Activated T-cell treated with anti-CD3 and anti-CD28 coated beads for 1 hour (primary cell): ENCODE data around the gene KLHL6.

Experiments used
- DNase-seq: peaks from one replicate; pipeline ENCODE4 v3.0.0-alpha.2; 2020; ENCODE audit warnings: low read depth

The KLHL6 gene

DNA sequence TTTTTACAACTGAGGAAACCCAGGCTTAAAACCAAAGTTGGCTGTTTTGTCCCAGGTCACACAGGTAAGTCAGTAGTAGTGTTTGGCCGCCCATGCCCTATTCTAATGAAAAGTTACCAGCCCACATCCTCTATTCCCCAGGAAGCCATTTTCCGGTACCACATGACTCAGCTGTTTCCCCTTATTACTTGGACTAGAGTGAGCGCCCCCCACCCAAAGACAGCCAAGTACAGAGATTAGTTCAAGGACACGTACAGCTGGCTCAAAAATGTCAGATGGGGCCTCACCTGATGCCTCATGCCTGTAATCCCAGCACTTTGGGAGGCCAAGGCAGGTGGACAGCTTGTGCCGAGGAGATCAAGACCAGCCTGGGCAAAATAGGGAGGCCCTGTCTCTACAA is 8.5 kb upstream of the KLHL6 start:
- no peak for DNase-seq

DNA sequence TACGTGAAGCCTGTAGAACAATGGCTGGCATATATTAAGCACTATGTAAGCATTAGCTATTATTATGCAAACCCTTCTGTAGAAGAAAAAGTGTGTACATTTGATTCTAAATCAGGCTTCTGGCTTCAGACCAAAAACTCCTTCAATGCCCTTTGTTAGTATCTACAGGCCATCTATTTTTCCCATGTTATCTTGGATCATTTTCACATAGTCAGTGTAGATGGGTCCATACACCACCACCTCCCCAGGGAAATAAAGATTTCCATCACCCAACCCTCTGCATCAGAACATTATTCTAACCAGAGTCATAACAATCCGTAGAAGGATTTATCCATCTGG is 8.0 kb upstream of the KLHL6 start:
- DNase-seq, result no peak

DNA sequence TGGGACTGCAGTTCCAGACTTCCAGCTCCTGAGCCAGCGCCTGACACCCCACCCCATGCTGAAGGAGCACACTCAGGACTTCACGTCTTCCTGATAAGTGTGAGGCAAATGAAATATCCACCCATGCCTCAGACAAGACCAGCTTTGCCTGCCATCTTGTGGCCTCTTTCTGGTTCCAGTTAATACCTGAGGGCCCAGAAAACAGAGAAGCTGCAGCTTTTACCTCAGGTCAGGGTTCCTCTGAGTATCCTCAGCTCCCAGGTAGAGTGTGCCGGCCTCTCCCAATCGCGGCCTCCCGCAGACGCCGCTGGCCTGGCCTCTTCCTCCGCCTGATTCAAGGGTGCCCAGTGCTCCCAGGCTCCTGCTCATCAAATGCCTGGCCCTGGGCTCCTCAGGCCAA is 5.1 kb upstream of the KLHL6 start:
- DNase-seq, result no peak

DNA sequence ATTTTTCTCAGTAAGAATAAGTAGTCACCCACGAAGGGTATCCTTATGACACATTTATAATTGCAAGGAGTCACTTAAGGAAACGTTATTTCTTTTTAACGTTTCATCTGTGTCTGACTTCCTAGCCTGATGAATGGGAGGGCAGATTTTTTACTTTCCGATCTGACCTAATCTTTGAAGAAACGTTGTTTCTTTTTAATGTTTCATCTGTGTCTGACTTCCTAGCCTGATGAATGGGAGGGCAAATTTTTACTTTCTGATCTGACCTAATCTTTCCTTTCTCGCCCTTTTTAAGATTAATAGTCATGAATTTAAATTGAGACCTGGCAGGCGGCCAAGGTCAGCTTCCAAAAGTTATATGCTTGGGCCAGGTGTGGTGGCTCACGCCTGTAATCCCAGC is 3.0 kb upstream of the KLHL6 start:
- no peak for DNase-seq

DNA sequence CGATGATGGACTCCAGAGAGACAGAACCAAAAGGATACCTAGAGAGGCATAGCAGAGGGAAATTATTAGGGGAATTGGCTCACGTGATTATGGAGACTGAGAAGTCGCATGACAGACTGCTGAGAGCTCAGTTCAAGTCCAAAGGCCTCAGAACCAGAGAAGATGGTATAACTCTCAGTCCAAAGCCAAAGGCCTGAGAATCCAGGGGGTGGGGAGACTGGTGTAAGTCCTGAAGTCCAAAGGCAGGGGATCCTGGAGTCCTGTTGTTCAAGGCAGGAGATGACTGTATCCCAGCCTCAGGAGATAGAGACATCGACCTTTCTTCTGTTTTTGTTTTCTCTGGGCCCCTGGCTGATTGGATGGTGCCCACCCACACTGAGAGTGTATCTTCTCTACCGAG is 1.2 kb upstream of the KLHL6 start:
- no peak for DNase-seq

DNA sequence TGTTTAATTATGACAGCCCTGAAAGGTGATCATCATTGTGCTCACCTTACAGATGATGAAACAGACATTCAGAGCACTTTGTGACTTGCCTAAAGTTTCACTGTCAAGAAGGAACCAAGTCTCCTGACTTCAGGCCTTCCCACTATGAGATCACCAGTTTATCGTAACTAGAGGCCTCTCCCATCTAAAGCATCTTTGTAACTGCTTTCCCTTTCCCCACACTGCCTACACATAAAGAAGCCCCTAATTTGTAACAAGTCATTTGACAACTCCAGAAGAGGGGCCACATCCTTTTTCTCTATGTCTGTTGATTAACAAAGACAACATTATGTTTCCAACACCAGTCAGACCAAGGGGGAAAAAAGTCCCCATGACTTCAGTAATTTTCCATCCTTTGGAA is 1.1 kb downstream of the KLHL6 start:
- no peak for DNase-seq

DNA sequence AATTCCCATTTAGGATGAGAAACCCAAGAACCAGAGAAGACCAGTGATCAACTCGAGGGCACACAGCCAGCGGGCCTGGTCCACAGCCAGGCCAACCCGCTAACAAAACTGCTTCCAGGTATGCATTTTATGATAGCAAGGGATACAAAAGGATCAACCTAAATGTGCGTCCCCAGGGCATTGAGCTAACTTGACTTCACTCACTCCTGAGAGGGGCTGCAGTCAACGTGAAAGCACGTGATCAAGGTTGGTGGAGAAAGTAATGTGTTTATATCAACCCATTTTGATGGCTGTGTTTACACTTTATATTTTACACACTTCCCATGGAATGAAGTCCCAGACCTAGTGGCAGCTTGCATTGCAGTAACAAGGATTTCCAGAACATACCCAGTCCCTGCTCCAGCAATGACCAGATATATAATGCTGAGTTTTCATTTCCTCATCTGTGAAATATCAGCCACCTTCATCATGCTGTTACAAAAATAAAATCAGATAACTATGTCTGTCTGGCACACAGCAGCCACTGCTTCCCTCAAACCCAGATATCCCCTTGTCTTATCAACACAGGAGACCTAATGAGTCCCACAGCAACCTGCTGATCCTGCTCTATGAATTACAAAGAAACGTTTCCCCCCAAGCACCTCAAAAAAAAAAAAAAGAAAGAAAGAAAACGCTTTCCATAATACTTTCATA is 2.0 kb downstream of the KLHL6 start:
- no peak for DNase-seq

DNA sequence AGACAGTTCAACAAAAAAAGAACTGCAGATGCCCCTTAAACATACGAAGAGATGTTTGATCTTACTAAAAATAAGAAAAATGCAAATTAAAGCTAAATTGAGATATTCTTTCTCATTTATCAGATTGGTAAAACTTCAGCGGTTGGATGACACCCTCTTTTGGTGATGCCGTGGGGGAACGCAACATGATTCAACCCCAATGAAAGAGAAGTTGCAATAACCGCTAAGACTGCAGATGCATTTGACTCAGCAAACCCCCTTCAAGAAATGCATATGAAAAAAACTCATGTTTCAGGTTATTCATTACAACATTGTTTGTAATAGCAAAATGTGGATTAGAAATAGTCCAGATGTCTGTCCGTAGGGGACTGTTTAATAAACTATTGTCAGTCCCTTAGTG is 3.6 kb downstream of the KLHL6 start:
- no peak for DNase-seq

DNA sequence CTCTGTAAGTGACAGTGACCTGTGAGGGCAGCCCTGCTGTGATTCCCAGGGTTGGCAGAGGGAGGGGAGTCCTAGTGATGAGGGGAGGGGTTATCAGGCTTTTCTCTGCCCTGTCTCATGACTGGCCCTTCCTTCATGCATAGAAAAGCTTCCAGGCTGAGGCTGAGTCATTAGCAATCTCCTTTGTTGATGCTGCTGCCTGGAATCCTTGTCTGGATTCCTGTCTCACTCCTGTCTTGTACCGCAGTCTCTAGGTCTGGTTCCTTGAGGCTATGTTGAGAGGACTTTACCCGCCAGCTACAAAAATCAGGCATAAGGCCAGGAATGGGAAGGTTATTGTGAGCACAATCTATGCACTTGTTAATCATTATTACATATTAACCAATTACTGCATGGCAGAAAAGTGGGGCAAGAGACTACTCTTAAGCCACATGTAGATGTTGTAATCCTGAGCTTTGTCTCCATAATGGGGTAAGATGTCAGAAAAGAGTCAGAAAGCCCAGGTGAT is 7.2 kb downstream of the KLHL6 start:
- no peak for DNase-seq

DNA sequence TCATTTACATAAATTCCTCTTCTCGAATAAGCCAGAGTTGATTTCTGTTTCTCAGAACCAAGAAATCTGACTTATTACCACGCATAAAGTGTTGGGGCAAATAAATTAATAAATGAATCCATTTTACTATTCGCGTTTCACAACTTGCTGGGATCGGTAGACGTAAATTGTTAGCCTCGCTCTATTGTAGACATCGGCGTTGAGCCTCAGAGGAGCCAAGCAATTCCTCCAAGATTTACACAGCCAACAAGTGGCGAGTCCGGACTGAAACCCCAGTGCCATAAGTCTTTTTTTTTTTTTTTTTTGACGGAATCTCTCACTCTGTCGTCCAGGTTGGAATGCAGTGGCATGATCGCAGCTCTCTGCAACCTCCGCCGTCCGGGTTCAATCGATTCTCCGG is 8.9 kb downstream of the KLHL6 start:
- no peak for DNase-seq

DNA sequence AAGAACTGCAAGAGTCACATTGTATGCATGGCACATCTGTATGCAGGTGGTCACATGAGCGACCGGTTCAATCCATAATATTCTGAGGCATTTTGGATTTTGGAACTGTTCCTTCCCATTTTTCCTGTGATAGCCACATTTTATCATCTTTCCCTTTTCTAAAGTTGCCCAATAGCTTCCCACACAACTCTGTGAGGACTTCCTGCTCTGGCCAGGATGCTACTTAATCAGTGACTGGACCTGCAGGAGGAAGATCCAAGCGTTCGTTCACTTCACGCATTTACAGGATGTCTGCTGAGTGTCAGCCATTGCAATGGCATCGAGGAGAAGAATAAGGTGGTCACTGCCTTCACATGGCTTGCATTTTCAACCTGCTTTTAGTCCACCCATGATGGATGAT is 9.8 kb downstream of the KLHL6 start:
- no peak for DNase-seq

DNA sequence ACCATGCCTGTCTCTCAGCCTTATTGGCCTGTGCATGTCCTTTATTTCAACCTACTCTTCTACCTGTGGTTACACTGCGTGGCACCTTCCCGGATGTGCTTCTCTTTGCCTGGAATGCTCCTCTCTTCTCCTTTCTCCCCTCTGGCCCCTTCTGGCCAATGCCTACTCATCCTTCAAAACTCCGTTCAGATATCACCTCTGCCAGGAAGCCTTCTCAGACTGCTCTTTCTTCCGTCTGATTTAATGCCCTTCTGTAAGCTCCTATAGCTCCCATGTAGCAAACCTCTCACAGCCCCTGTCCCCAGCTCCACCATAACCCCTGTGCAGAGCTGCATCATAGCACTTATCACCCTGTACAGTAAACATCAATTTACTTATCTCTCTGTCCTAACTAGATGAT is 13.2 kb downstream of the KLHL6 start:
- DNase-seq, result no peak

DNA sequence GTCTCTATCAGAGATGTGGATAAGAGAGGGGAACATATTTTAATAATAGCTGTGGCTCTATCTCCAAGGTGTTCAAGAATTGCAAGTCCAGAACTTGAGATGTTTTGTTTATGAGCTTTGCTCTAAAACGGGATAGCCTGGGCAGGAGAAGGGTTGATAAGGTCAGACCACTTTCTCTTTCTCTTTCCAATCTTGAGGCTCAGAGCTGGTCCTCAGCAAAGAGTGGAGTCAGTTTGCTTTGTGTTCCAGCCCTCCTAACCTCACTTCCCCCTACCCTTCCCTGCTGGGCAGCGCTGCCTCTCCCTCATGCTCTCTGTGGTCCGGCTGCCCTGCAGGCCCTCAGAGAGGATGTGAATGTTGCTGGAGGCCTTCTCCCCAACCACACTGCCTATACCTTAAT is 13.8 kb downstream of the KLHL6 start:
- no peak for DNase-seq

DNA sequence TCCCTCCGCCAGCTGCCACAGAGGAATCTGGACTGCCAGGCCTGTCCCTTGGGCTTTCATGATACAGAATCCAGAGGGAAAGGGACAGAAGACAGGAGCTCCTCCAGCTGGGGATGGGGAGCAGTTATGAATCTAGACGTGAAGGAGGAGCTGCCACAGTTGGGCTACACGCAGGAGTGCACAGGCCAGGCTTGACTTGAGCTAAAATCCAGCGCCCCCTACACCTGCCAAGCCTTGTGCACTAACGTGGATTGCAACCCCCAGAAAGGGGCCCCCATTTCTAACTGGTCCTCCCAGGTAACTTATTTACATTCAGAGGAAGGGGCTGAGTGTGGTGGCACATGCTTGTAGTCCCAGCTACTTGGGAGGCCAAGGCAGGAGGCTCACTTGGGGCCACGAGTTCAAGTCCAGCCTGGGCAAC is 14.3 kb downstream of the KLHL6 start:
- DNase-seq, result no peak

DNA sequence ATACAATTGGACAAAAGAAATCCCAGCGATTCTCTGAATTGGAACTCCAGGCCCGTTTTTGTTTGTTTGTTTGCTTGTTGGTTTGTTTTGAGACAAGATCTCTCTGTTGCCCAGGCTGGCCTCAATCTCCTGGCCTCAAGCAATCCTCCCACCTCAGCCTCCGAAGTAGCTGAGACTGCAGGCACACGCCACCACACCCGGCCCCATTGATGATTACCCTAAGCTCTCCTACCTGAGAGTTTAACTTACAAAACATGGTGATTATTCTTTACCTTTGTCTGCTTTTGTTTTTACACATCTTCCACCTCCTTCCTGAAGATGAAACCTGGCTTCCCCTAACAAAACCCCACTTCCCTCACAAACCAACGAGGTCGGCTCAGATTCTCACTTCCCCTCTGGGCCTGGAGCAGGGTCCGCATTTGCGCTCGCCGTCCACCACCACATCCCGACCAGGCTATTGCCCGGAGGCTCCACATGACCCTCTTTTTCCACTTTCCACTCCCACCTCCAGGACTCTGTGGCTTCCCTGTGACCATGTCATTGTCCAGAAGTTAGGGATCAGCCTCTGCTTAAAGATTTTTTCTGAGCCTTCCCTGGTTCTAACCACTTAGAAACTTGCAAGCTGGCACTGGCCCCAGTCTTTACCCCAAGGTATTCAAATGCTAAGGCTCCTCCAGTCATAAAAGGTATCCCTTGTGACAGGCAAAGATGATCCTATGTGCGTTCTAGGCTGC is 14.8 kb downstream of the KLHL6 start:
- DNase-seq, result no peak

DNA sequence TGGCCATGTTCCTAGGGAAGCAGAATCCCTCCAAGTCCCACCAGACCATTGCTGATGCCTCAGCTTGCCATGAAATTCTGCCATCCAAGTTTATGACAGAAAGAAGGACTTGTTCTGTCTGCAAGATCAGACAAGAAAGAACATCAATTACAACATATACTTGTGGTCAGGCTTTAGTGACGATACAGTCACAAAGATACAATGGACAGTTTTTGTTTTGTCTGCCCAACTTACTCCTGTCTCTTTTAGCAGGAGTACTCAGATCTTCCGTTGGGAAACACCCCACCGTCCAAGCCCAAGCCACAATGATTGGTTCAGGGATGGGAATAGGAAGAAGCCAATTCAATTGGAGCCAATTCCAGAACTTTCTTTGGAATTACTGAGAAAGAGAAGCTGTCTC is 15.7 kb downstream of the KLHL6 start:
- no peak for DNase-seq

DNA sequence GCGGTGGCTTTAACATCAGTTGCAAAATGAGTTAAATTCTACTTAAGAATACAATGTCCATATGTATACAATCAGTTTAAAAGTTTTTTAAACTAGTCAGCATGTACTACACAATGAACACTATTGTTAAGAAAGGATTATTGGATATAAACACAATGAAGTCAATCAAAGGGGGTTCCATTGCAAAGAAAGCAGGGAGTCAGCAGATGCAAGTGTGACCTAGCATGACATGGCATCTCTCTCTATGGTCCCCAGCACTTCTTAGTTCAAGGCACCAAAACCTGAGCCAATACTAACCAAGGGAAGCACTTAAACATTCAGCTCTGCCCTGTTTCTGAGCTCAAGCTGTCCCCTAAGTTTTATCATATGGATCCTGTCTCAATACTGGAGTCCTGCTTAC is 17.0 kb downstream of the KLHL6 start:
- DNase-seq, result no peak

DNA sequence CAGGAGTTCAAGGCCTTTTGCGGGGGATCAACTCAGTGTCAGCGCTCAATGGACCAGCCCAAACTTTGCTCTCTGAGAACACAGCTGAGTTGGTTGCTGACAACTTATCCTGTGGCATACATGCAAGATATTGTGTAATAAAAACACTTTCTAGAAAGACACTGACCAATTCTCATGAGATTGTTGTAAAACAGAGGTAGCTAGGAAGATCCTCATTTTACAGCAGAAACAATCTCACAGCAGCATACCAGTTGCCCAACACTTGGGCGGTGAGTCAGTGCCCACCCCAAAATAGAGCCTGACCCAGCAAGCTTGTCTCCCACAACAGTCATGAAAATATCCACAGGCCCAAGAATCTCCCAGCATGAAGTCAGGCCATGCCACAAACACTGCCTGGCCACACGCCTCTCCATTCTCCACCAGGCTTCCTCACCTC is 18.2 kb downstream of the KLHL6 start:
- DNase-seq, result no peak

DNA sequence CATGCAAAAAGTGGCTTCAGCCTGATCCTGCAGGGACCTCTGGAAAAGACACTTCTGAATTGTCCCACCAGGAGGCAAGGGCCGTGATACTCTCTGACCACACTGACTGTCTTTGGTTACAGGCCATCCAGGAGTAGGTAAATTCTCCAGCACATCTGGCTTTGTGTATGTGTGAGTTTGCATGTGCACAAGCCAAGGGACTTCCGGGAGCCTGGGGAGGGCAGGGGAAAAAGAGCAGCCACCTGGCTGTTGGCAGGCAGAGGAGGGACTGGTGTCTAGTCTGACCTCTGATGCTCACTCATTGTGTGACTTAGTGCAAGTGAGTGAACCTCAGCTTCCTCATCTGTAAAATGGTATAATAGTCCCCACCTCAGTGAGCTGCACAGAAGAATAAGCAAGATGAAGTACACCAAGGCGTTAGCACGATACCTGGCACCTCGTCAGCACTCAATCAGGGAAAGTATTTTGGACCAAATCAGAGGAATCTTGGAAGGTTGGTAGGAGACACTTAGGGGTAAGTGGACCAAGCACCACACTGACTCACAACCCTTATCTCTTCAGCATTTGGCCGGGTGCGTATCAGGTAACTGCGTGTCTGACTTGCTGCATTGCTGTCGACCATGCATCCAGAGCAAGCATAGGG is 19.1 kb downstream of the KLHL6 start:
- DNase-seq, result no peak

DNA sequence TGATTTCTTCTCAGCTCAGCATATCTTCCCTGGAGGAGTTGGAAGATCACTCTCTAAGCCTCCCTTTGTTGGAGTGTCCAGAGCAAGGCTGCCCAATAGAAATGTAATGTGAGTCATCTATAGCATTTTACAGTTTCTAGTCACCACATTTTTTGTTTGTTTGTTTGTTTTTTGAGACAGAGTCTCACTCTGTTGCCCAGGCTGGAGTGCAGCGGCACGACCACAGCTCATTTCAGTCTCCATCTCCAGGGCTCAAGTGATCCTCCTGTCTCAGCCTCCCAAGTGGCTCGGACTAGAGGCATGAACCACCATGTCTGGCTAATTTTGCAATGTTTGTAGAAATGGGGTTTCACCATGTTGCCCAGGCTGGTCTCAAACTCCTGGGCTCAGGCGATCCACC is 21.3 kb downstream of the KLHL6 start:
- DNase-seq, result no peak

DNA sequence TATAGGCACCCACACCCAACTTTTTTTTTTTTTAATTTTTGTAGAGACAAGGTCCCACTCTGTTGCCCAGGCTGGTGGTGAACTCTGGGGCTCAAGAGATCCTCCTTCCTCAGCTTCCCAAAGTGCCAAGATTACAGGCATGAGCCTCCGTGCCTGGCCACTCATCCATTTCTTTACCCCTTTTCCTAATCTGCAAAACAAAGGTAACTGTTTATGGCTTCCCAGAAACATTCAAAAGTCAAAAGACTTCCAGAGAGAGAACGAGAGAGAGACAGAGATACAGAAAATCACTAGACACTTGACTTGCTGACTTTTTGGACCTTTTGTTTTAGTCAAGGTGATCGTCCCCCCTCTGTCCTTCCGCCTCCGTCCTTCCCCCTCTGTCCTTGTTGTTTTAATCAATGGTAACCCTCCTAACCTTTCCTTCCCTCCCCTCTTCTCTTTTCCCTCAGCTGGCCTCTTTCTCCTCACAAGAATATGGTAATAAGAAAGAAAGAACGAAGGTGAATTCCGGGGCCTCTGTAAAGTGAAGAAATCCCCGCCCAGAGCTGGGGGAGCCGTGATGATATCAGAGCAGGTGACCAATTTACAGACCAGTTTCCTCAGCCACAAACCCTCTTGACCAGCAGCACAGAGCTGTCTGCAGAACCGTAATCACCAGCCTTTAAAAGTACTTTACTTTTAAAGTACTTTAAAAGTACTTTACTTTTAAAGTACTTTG is 21.9 kb downstream of the KLHL6 start:
- no peak for DNase-seq

DNA sequence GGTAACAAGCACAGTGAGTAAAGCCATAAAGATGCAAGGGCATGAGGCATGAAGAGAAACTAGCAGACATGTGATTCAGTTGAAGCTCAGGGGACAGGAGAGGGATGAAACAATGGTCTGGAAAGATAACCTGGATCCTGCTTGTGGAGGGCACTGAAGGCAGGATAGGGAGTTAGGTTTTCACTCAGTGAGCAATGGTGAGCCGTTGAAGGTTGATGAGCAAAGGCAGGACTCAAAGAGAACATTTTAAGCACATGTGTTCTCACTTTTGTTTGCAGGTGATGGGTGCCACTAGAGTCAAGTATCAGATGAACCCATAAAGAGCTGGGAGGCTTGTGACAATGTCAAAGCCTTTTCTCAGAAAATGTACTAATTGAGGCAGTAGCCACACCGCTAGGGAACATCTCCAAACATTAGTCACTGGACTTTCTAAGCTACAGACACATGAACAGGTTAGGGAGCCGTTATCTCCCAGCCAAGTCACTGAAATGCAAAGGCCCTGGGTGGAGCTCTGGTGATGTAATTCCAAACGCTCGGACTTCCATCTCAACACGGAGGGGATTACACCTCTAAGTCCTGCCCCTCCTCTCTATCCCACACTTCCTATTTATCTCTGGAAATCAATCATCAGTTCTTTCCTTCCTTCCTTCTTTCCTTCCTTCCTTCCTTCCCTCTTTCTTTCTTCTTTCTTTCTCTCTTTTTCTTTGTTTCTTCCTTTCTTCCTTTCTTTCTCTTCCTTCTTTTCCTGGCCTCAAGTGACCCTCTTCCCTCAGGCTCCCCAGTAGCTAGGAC is 22.7 kb downstream of the KLHL6 start:
- no peak for DNase-seq
